SIG-M5 (cell line): Measurements from ENCODE around the gene HTRA1.

Experiments used
- DNase-seq: peaks from one replicate; lab custom pipeline; 2025; lab: John Stamatoyannopoulos, UW

Gene HTRA1

DNA sequence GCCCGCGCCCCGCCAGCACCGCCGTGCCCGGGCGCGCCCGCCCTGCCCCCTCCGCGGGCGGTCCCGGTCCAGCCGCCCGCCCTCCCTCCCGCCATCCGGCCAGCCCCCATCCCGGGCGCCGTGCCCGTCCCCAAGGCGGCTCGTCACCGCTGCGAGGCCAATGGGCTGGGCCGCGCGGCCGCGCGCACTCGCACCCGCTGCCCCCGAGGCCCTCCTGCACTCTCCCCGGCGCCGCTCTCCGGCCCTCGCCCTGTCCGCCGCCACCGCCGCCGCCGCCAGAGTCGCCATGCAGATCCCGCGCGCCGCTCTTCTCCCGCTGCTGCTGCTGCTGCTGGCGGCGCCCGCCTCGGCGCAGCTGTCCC lies at the start of gene HTRA1:
HTRA1 (plus strand) TSS at position 187 of the 362 bp plus-strand sequence; CDS start at position 287, 100 bp downstream.
- no peak for DNase-seq

- no peak for DNase-seq
Observed at GRCh38 chr10:122413327-122413726, 48.0 kb upstream of the HTRA1 start.

DNA sequence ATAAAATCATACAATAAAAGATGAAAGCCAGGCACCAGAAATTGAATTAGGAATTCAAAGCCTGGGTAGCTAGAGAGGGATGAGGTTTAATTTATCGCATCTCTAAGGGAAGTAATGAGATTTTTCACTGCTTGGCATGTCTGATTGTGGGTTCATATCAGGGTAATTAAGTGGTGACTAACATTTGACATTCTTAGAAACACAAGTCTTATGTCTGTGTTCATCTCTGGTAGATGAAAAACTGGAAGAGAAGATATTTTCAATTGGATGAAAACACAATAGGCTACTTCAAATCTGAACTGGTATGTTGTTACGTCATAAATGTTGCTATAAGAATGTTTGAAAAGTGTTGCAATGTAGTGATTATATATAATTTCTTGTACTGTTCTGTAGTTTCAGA lies 43.7 kb upstream of the HTRA1 start:
- no peak for DNase-seq

- DNase-seq, result no peak
Observed at GRCh38 chr10:122419016-122419415, 42.3 kb upstream of the HTRA1 start.

- no peak for DNase-seq
Observed at GRCh38 chr10:122419876-122420623, 41.3 kb upstream of the HTRA1 start.

- no peak for DNase-seq
Observed at GRCh38 chr10:122420624-122421007, 40.7 kb upstream of the HTRA1 start.

DNA sequence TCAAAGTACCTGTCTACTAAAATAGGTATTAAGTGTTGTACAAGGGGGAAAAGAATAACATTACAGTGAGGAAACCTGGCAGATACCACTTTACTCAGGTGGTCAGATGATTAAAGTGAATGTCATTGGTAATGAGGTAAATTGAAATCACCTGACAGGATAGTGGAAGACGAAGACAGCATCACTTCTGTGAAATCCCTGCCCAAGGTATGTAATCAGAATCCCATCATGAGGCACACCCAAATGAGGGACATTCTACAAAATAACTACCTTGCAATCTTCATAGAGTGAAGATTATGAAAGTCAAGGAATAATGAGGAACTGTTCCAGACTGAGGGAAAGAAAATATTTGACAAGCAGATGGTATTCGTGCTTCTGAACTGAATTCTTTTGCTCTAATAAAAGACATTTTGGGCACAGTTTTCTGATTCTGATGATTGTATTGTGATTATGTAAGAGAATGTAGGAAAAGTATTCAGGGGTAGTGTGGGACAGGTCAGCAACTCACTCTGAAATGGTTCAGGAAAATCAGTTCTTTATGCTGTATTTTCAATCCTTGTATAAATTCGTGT lies 40.2 kb upstream of the HTRA1 start:
- DNase-seq, result no peak

- no peak for DNase-seq
Observed at GRCh38 chr10:122421742-122422141, 39.6 kb upstream of the HTRA1 start.

GRCh38 chr10:122422266-122422989 lies 38.9 kb upstream of the HTRA1 start:
- DNase-seq, result no peak

DNA sequence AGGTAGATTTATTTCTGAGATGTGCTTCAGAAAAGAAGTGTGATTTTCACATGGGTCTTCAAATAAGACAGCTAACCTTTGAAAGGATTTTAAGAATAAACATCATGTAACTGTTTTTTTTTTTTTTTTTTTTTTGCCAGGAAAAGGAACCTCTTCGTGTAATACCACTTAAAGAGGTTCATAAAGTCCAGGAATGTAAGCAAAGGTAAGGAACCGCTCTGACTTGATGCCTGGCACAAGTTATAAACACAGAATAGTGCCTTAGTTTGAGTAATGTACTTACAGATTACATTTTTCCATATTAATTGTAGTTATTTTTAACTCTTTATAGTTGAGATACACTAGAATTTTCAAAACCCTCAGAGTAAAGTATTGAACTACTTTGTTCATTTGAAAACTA lies 37.3 kb upstream of the HTRA1 start:
- DNase-seq, result no peak

DNA sequence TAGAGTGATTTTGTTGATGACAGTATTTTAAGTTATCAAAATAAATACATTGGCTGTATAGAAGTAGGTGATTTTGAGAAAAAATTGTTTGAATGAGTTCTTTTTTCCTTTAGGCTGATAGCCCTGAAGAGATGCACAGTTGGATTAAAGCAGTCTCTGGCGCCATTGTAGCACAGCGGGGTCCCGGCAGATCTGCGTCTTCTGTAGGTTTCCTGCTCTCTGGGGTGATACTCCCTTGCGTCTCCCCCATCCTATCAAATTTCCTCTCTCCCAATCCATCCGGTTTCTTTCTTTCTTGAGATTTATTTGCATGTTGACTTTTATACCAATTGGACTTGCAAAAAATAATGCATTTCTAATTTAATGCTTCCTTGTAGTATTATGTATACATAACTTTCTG lies 34.5 kb upstream of the HTRA1 start:
- no peak for DNase-seq

GRCh38 chr10:122427280-122427679 lies 34.1 kb upstream of the HTRA1 start:
- DNase-seq, result no peak

DNA sequence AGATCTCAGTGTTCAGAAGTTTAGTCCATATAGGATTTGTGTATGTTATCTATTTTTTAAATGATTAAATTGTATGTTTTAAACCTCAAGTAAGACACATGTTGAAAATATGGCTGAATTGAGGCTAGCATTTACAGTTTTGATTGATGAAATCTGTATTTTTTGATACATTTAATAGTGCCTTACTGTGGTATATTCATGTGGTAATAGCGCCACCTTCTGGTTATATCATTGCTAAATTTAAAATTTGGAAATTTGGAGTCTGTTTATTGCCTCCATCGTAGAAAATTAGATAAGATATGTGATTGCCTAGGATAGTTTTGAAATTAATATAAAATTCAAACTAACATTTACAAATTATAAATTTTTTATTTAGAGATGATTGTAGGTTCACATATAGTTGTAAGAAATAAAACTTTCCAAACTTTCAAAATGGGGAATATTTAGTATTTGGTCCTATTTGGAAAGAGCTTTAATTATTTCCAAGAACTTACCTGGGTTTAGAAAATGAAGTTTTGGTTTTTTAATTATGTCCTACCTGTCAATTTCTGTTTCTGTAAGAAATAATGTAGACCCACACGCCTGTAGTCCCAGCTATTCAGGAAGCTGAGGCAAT lies 26.0 kb upstream of the HTRA1 start:
- DNase-seq, result no peak

GRCh38 chr10:122441961-122442360 lies 19.4 kb upstream of the HTRA1 start:
- DNase-seq, result no peak

GRCh38 chr10:122445469-122445868 lies 15.9 kb upstream of the HTRA1 start:
- DNase-seq, result no peak

DNA sequence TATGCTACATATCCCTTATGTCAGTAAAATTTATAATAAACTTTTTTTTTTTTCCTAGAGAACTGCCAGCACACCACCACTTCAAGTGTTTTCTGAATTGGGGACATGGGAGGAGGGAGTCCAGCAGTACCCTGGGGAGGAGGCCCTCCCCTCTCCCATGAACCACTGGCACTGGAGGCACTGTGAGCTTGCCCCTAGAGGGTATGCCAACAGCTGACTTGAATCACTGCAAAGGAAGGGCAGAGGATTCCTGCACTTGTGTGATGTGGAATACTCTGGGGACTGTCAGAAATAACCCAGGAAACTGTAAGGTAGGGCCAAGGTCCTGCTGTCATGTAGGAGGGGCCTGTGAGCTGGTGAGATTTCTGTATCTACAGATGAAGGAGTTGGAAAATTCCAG lies 15.4 kb upstream of the HTRA1 start:
- no peak for DNase-seq

- DNase-seq, result no peak
Observed at GRCh38 chr10:122446668-122447423, 14.5 kb upstream of the HTRA1 start.

DNA sequence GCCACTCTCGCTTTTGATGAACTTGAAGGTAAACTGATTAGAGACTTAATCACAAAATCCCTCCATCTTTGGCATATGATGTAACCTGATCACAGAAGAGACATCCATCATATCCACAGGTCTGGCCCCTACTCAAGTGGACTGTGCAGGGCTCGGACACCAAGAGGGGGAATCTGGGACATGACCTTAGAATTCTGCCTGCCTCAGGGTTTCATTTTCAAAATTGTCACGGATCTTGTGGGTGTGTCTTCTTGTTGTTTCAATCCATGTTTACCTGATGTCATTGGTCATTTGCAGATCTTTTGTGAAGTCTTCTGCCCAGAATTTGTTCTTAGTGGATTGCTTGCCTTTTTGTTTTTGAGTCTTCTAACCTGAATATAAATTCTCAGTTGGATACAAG lies 12.8 kb upstream of the HTRA1 start:
- no peak for DNase-seq

DNA sequence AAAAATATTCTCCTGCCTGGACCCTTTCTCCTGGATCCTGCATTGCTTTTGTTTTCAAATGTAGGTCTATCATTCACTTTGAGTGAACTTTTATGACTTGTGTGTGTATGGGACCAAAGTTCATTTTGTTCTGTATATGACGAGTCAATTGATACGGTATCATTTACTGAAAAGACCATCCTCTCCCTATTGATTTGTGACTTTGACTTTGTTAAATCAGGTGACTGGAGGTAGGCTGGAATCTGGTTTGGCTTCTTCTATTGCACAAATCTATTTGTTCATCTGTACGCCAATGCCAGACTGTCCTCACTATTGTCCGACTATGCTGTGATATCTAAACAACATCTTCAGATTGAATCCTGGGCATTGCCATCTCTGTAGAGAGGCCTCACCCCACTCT lies 12.2 kb upstream of the HTRA1 start:
- DNase-seq, result no peak

GRCh38 chr10:122450353-122450990 lies 10.9 kb upstream of the HTRA1 start:
- DNase-seq, result no peak

DNA sequence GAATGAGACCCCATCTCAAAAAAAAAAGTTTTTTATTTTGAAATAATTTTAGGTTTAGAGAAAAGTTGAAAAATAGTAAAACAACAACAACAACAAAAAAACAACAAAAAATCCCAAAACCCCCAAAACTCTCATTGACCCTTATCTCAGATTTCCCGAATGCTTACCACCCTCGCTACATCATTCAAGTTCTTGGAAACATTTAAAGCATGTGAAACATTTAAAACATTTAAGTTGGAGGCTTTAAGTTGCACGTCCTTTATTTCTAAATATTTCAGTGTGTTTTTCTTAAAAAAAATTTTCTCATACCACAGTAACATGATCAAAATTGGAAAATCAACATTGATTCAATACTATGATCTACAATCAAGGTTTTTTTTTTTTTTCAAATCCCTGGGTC lies 7.3 kb upstream of the HTRA1 start:
- DNase-seq, result no peak

GRCh38 chr10:122454603-122455080 lies 6.7 kb upstream of the HTRA1 start, which contains the start of gene ARMS2:
Gene ARMS2, plus strand, starts transcription at chr10:122454653. Its CDS starts 75 bp downstream, at chr10:122454728.
- no peak for DNase-seq
